GM12864 (cell line): ENCODE measurements around the gene LMO4.

Source experiments
- DNase-seq: peaks from one replicate; pipeline ENCODE4 v3.0.0-alpha.2; 2011; ENCODE audit warnings: low read depth
- H3K4me3 ChIP-seq: 2 replicates; pipeline ENCODE4 v1.5.1; 2011; ENCODE audit warnings: mild to moderate bottlenecking, low read depth, low read length, control low read depth
- CTCF ChIP-seq: IDR thresholded peaks from 2 replicates; pipeline ENCODE4 v1.5.1; 2011; ENCODE audit warnings: low read depth, mild to moderate bottlenecking, moderate library complexity, low read length, control low read depth, inconsistent platforms; ENCODE audit errors: missing control alignments

Gene LMO4

GRCh38 chr1:87370544-87370943, 41.9 kb downstream of the LMO4 start:
- DNase-seq, result no peak
- no peak overlapping the region for H3K4me3 ChIP-seq
- TF ChIP-seq CTCF, result no peak

- no peak for TF ChIP-seq CTCF
- no peak overlapping the region for H3K4me3 ChIP-seq
- DNase-seq, result no peak
These were observed 50.6 kb downstream of the LMO4 start for GRCh38 chr1:87379306-87379705.

GRCh38 chr1:87386217-87386790, 57.6 kb downstream of the LMO4 start:
- TF ChIP-seq CTCF, result no peak
- no peak overlapping the region for H3K4me3 ChIP-seq

GRCh38 chr1:87388411-87388810, 59.7 kb downstream of the LMO4 start:
- H3K4me3 ChIP-seq, result no peak overlapping the region
- no peak for TF ChIP-seq CTCF
- DNase-seq, result no peak

More at GRCh38 chr1:87386217-87386790, 57.6 kb downstream of the LMO4 start:
- no peak for DNase-seq

- no peak for TF ChIP-seq CTCF
- H3K4me3 ChIP-seq, result no peak overlapping the region
- DNase-seq, result no peak
These were observed 60.3 kb downstream of the LMO4 start for GRCh38 chr1:87389011-87389410.

- TF ChIP-seq CTCF, result no peak
- DNase-seq, result no peak
- no peak overlapping the region for H3K4me3 ChIP-seq
These were observed 60.9 kb downstream of the LMO4 start for GRCh38 chr1:87389546-87389945.
